A549 (cell line): ENCODE measurements around the gene PRDX2. TPM values are rescaled to one million over a fixed set of nuclear protein-coding genes. Genes with fewer than 3 reads are reported as not detected.

Experiments
- ATAC-seq, 2 experiments: fragments of 200-7000 bp in 1 of 2; fragments of >200 bp in 1 of 2; cut with Nextera tagmentation in 1 of 2; cut with Tn5 transposase in 1 of 2; 3 replicates each; pipeline versions ENCODE4 v1.8.0 to v1.9.1; 2018 to 2020; ENCODE audit warnings: mild to moderate bottlenecking in 1 of 2, moderate library complexity in 1 of 2
- CTCF ChIA-PET: fragments of 300-600 bp; sonication (Branson Sonifier 250); formaldehyde crosslinking; extraction: SDS; loops from one replicate; lab custom pipeline; 2021; ENCODE audit warnings: antibody characterized with exemption, inconsistent platforms; lab: Yijun Ruan, JAX
- POLR2A ChIA-PET: fragments of 350-600 bp; formaldehyde crosslinking; extraction: SDS; loops from one replicate; lab custom pipeline; 2021; ENCODE audit warnings: antibody characterized with exemption, inconsistent platforms; lab: Yijun Ruan, JAX
- DNase-seq, 2 experiments: peaks; one replicate each; pipeline versions ENCODE4 v3.0.0 to v3.0.0-alpha.2; 2011 to 2016; ENCODE audit warnings: low read depth in 1 of 2, low spot score in 1 of 2
- FAIRE-seq: peaks from 2 replicates; lab custom pipeline; 2011; peaks lifted over from hg19 to GRCh38; lab: Jason Lieb, UNC
- H3K27ac ChIP-seq, 2 experiments: fragments of >200 bp; sonication (Bioruptor Twin); formaldehyde crosslinking; 3 replicates each; pipeline ENCODE4 v1.5.1; 2016 to 2017
- H3K4me1 ChIP-seq: fragments of >200 bp; sonication (Bioruptor Twin); formaldehyde crosslinking; 3 replicates; pipeline ENCODE4 v1.6.1; 2016
- H3K4me2 ChIP-seq: fragments of >200 bp; sonication (Bioruptor Twin); formaldehyde crosslinking; 3 replicates; pipeline ENCODE4 v1.6.1; 2016
- H3K4me3 ChIP-seq: fragments of >200 bp; sonication (Bioruptor Twin); formaldehyde crosslinking; 3 replicates; pipeline ENCODE4 v1.5.1; 2016
- H3K9me3 ChIP-seq: fragments of >200 bp; sonication (Bioruptor Twin); formaldehyde crosslinking; 3 replicates; pipeline ENCODE4 v1.6.1; 2016
- BHLHE40 ChIP-seq: IDR thresholded peaks from 2 replicates; pipeline ENCODE4 v1.6.1; 2012; ENCODE audit warnings: low read depth, low read length, inconsistent platforms
- CBX8 ChIP-seq: fragments of 200-600 bp; sonication (generic); IDR thresholded peaks from 2 replicates; pipeline ENCODE4 v1.6.1; 2016
- CHD2 ChIP-seq: fragments of 150-350 bp; IDR thresholded peaks from 2 replicates; pipeline ENCODE4 v1.6.1; 2014; ENCODE audit warnings: low read length; ENCODE audit not compliant: partially characterized antibody
- EHMT2 ChIP-seq: fragments of 200-600 bp; sonication (generic); IDR thresholded peaks from 2 replicates; pipeline ENCODE4 v1.6.1; 2016; ENCODE audit warnings: antibody characterized with exemption, low read depth, mild to moderate bottlenecking, moderate library complexity
- FOSL2 ChIP-seq, 2 experiments: fragments of 450-650 bp in 1 of 2; fragments of >200 bp in 1 of 2; sonication (Bioruptor Twin) in 1 of 2; formaldehyde crosslinking; IDR thresholded peaks; 2 replicates each; pipeline versions ENCODE4 v1.5.0 to v1.6.1; 2016 to 2020; ENCODE audit warnings: mild to moderate bottlenecking in 1 of 2, moderate library complexity in 1 of 2
- FOXS1 ChIP-seq: fragments of 250-450 bp; sonication (Bioruptor Pico); IDR thresholded peaks from 2 replicates; pipeline ENCODE4 v1.5.0; 2020; ENCODE audit warnings: mild to moderate bottlenecking, moderate library complexity
- HDAC2 ChIP-seq: fragments of 200-600 bp; sonication (generic); IDR thresholded peaks from 2 replicates; pipeline ENCODE4 v1.6.1; 2016
- KDM5A ChIP-seq: fragments of 200-600 bp; sonication (generic); IDR thresholded peaks from 2 replicates; pipeline ENCODE4 v1.6.1; 2016; ENCODE audit warnings: antibody characterized with exemption, mild to moderate bottlenecking
- MYC ChIP-seq: IDR thresholded peaks from 2 replicates; pipeline ENCODE4 v1.6.1; 2012; ENCODE audit warnings: mild to moderate bottlenecking, inconsistent platforms, low read length, improper control_type of control experiment, borderline replicate concordance
- NFE2L2 ChIP-seq: fragments of 150-350 bp; conservative IDR thresholded peaks from 2 replicates; pipeline ENCODE4 v1.6.1; 2014; ENCODE audit warnings: low read length
- NR3C1 ChIP-seq: fragments of >200 bp; sonication (Bioruptor Twin); formaldehyde crosslinking; IDR thresholded peaks from 3 replicates; pipeline ENCODE4 v1.6.1; 2017
- RAD21 ChIP-seq, 2 experiments: fragments of >200 bp in 1 of 2; sonication (Bioruptor Twin) in 1 of 2; formaldehyde crosslinking in 1 of 2; IDR thresholded peaks in 1 of 2; conservative IDR thresholded peaks in 1 of 2; 2 replicates in 1 of 2; 3 replicates in 1 of 2; pipeline ENCODE4 v1.6.1; 2012 to 2018; ENCODE audit warnings: inconsistent platforms in 1 of 2
- SMC3 ChIP-seq: fragments of >200 bp; sonication (Bioruptor Twin); formaldehyde crosslinking; IDR thresholded peaks from 3 replicates; pipeline ENCODE4 v1.6.1; 2018; ENCODE audit warnings: inconsistent platforms
- TP53 ChIP-seq: fragments of 250-450 bp; sonication (Bioruptor Pico); IDR thresholded peaks from 2 replicates; pipeline ENCODE4 v1.5.0; 2021; ENCODE audit warnings: mild to moderate bottlenecking, moderate library complexity
- WGBS: methylation state at CpG from one replicate; pipeline ENCODE4 v1.1.6; 2017; ENCODE audit errors: missing lambda C conversion rate; 5-methylcytosine and 5-hydroxymethylcytosine counted together
- polyA plus RNA-seq, 4 experiments: library from polyadenylated mRNA; depleted of rRNA in 3 of 4; stranded (reverse); fragments of >200 nt; fragmentation: RNase III in 1 of 4; extraction: RNeasy Plus Mini Kit Qiagen cat#74134 plus additional on column Dnase treatment in 1 of 4; gene quantifications; 2 replicates in 3 of 4; 3 replicates in 1 of 4; pipeline ENCODE4 v1.2.3, GENCODE V29; 2011 to 2017
- TF ChIP-seq, protein P1 (sequence below): IDR thresholded peaks from 2 replicates; pipeline ENCODE4 v1.6.1; 2012
- TF ChIP-seq, protein P2 (sequence below): fragments of 250-450 bp; sonication (Bioruptor Pico); IDR thresholded peaks from 2 replicates; pipeline ENCODE4 v1.5.0; 2021; ENCODE audit warnings: mild to moderate bottlenecking, moderate library complexity, borderline replicate concordance
- TF ChIP-seq, protein P3 (sequence below): fragments of 250-450 bp; sonication (Bioruptor Pico); IDR thresholded peaks from 2 replicates; pipeline ENCODE4 v1.5.0; 2020; ENCODE audit warnings: low read depth, mild to moderate bottlenecking, moderate library complexity
- TF ChIP-seq, protein P4 (sequence below): fragments of >200 bp; sonication (Bioruptor Twin); formaldehyde crosslinking; IDR thresholded peaks from 3 replicates; pipeline ENCODE4 v1.5.1; 2016

The PRDX2 gene
- polyA plus RNA-seq, 2 of the 4 experiments (the other 2 are of a cell fraction): 0.57 to 0.84 TPM

DNA sequence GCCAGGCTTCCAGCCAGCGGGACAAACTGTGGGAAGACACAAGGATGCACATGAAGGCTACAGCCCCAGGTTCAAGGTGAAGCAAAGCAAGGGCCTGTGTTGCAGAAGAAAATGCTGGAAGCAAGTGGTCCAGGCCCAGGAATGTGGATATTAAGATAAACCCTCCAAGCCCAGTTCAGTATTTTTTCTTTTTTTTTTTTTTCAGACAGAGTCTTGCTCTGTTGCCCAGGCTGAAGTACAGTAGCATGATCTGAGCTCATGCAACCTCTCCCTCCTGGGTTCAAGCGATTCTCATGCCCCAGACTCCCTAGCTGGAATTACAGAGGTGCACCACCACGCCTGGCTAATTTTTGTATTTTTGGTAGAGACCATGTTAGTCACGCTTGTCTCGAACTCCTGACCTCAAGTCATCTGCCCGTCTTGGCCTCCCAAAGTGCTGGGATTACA, 4.4 kb downstream of the PRDX2 start:
- no peak for DNase-seq
- no peak for FAIRE-seq
- Histone ChIP-seq H3K4me3 (no peak overlapping the region), H3K27ac (no peak overlapping the region; a peak in 1 of 6 replicates), H3K4me2 (no peak overlapping the region)
- TF ChIP-seq, protein P1, sequence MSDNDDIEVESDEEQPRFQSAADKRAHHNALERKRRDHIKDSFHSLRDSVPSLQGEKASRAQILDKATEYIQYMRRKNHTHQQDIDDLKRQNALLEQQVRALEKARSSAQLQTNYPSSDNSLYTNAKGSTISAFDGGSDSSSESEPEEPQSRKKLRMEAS: no peak
- no peak for TF ChIP-seq HDAC2
- TF ChIP-seq TP53 (CRISPR knock-in tag): no peak
- no peak for TF ChIP-seq FOSL2 (IDR thresholded peaks at IDR 0.05)
- no peak for TF ChIP-seq FOSL2 (CRISPR knock-in tag; IDR thresholded peaks at IDR 0.05)
- TF ChIP-seq NFE2L2: no peak
- no peak for TF ChIP-seq CBX8
- TF ChIP-seq, protein P2, sequence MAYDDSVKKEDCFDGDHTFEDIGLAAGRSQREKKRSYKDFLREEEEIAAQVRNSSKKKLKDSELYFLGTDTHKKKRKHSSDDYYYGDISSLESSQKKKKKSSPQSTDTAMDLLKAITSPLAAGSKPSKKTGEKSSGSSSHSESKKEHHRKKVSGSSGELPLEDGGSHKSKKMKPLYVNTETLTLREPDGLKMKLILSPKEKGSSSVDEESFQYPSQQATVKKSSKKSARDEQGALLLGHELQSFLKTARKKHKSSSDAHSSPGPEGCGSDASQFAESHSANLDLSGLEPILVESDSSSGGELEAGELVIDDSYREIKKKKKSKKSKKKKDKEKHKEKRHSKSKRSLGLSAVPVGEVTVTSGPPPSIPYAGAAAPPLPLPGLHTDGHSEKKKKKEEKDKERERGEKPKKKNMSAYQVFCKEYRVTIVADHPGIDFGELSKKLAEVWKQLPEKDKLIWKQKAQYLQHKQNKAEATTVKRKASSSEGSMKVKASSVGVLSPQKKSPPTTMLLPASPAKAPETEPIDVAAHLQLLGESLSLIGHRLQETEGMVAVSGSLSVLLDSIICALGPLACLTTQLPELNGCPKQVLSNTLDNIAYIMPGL (CRISPR knock-in tag): no peak
- TF ChIP-seq, protein P3, sequence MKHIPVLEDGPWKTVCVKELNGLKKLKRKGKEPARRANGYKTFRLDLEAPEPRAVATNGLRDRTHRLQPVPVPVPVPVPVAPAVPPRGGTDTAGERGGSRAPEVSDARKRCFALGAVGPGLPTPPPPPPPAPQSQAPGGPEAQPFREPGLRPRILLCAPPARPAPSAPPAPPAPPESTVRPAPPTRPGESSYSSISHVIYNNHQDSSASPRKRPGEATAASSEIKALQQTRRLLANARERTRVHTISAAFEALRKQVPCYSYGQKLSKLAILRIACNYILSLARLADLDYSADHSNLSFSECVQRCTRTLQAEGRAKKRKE: no peak
- no peak for TF ChIP-seq NR3C1
- no peak for TF ChIP-seq EHMT2
- TF ChIP-seq BHLHE40: no peak
- TF ChIP-seq FOXS1 (CRISPR knock-in tag): no peak
- TF ChIP-seq MYC: no peak
- no peak for TF ChIP-seq KDM5A
- TF ChIP-seq, all 56 proteins: peak for 0
- POLR2A ChIA-PET: interaction anchor here (0.8 kb wide), 1 partner anchor 31 kb away, joined by 3 read pairs; no protein-coding TSS in a partner anchor
- peaks cover 21% of the 10 kb centered on the region for H3K4me1 ChIP-seq
- ATAC-seq: no peak
- CTCF ChIA-PET: interaction anchor here (0.6 to 17.4 kb wide), 21 partner anchors 8 to 89 kb away, joined by 3 to 901 read pairs (median 10); partner anchors contain the start of genes BEST2, GET3, HOOK2 and MAST1
- 67% methylated on average over 6 of the region's 6 CpGs for WGBS
- H3K9me3 ChIP-seq: no peaks in the 10 kb centered on the region

DNA sequence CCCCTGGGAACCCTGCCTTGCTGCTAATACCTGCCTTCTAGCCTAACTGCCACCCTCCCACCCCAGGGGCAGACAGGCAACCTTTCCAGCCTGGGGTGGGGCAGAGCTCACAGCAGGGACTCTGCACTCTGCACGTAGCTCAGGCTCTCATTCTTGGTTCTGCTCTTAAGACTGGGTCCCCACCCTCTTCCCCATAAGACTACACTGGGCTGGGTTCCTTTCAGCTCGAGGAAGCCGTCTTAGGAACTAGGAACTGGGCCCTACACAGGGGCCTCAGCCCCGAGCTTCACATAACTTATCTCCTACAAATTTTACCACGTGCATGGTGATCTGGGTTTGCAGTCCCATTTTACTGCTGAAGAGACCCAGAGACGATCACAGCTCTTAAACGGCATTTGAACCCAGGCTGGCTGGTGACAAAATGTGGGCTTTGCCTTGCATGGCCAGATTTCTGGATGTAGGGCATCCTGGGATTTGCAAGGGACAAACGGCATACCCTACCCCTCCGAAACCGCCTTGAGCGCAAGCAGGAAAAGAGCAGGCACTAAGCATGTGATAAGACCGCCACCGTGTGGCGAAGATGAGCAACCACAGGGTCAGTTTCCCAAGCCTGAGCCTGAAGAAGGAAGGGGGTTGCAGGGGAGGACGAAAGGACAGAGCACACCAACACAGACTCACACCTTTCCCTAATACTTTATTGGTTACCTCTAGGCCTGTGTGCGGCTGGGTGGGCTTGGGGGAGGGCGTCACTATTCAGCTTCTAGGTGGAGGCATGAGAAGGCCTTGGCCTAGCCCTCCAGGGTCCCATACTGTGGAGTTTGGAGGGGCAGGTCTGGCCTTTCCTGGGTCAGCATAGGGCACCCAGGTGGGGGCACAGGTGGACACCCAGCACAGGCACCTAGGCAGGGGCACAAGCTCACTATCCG, 5.2 kb downstream of the PRDX2 start:
- peak in 1 of 2 experiments; percentile 86 for DNase-seq
- no peak overlapping the region for H3K4me3 ChIP-seq

More for the DNA sequence above, 5.2 kb downstream of the PRDX2 start:
- FAIRE-seq: no peak
- under 1% methylated on average over 13 of the region's 18 CpGs for WGBS
- H3K4me2 ChIP-seq: peak overlapping the region; percentile 64
- H3K4me1 ChIP-seq: peaks cover 21% of the 10 kb centered on the region
- peak; percentile 27 to 34; a peak in 4 of 6 replicates for ATAC-seq
- ChIA-PET CTCF (interaction anchor here (0.6 to 17.4 kb wide), 37 partner anchors 9 to 120 kb away, joined by 3 to 901 read pairs (median 5); partner anchors contain the start of genes BEST2, GET3, HOOK2 and MAST1), POLR2A (interaction anchor here (0.8 to 6.5 kb wide), 3 partner anchors 19 to 30 kb away, joined by 3 to 122 read pairs (median 3); no protein-coding TSS in a partner anchor)
- peak overlapping the region; percentile 69 to 84 for H3K27ac ChIP-seq
- no peaks in the 10 kb centered on the region for H3K9me3 ChIP-seq
- TF ChIP-seq, protein P4, sequence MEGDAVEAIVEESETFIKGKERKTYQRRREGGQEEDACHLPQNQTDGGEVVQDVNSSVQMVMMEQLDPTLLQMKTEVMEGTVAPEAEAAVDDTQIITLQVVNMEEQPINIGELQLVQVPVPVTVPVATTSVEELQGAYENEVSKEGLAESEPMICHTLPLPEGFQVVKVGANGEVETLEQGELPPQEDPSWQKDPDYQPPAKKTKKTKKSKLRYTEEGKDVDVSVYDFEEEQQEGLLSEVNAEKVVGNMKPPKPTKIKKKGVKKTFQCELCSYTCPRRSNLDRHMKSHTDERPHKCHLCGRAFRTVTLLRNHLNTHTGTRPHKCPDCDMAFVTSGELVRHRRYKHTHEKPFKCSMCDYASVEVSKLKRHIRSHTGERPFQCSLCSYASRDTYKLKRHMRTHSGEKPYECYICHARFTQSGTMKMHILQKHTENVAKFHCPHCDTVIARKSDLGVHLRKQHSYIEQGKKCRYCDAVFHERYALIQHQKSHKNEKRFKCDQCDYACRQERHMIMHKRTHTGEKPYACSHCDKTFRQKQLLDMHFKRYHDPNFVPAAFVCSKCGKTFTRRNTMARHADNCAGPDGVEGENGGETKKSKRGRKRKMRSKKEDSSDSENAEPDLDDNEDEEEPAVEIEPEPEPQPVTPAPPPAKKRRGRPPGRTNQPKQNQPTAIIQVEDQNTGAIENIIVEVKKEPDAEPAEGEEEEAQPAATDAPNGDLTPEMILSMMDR: peak; percentile 90
- TF ChIP-seq CHD2 (no peak), RAD21 (conservative IDR thresholded peaks at IDR 0.05 in 1 of 2, IDR thresholded peaks at IDR 0.05 in 1 of 2) (peak; percentile 95 to 98), SMC3 (peak; percentile 93), NFE2L2 (no peak)
